Fibroblast of pulmonary artery (primary cell): ENCODE data around the gene CNIH2.

ENCODE experiments used
- DNase-seq: peaks from one replicate; pipeline ENCODE4 v3.0.0-alpha.2; 2010; ENCODE audit warnings: low read depth
- H3K4me3 ChIP-seq: replicated peaks from 2 replicates; pipeline ENCODE4 v1.5.1; 2011; ENCODE audit warnings: low read depth, mild to moderate bottlenecking, control low read depth, low read length, moderate library complexity
- TF ChIP-seq, protein P1 (sequence below): IDR thresholded peaks from 2 replicates; pipeline ENCODE4 v1.5.1; 2011; ENCODE audit warnings: mild to moderate bottlenecking, control low read depth, low read length, inconsistent platforms; ENCODE audit errors: missing control alignments

CNIH2 gene

GRCh38 chr11:66327171-66328030 lies 49.4 kb downstream of the CNIH2 start:
- peak; percentile 45 for DNase-seq
- TF ChIP-seq, protein P1, sequence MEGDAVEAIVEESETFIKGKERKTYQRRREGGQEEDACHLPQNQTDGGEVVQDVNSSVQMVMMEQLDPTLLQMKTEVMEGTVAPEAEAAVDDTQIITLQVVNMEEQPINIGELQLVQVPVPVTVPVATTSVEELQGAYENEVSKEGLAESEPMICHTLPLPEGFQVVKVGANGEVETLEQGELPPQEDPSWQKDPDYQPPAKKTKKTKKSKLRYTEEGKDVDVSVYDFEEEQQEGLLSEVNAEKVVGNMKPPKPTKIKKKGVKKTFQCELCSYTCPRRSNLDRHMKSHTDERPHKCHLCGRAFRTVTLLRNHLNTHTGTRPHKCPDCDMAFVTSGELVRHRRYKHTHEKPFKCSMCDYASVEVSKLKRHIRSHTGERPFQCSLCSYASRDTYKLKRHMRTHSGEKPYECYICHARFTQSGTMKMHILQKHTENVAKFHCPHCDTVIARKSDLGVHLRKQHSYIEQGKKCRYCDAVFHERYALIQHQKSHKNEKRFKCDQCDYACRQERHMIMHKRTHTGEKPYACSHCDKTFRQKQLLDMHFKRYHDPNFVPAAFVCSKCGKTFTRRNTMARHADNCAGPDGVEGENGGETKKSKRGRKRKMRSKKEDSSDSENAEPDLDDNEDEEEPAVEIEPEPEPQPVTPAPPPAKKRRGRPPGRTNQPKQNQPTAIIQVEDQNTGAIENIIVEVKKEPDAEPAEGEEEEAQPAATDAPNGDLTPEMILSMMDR = peak; percentile 8
- no peak overlapping the region for H3K4me3 ChIP-seq

GRCh38 chr11:66328031-66328301 lies 50.0 kb downstream of the CNIH2 start:
- no peak for DNase-seq
- H3K4me3 ChIP-seq = no peak overlapping the region
- TF ChIP-seq, protein P1 = no peak

DNA sequence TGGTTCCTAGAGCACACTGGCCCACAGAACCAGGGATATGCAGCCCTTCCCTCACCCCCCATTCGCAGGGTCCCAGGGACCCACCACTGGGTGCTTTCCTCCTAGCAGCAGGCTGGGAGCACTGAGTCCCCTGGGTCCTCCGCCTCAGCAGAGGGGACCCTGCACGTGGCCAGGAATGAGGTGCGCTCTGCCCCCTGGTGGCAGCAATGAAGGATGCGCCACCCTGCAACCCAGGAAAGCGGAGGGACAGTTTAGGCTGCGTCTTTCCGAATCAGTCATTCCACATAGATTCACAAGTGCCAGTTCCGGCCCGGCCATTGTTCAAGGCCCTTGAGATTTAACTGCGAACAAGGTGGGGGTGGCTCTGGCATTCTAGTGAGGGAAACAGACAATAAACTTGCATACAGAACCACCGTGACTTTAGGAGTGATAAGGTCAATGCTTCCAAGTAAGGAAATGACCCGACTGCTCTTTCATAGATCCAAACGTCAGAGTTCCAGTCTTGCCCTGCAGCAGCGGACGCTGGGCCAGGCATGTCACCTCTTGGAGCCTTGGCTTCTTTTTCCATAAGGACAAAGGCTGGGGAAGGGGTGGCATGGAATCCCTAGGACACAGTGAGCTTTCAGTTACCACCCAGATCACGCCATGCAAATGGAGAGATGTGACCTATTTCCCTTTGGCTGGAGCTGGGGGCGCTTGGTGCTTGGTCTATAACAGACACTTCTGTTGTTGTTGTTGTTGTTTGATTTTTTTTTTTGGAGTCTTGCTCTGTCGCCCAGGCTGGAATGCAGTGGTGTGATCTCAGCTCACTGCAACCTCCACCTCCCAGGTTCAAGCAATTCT lies 50.5 kb downstream of the CNIH2 start:
- DNase-seq = peak; percentile 80
- H3K4me3 ChIP-seq = no peak overlapping the region
- TF ChIP-seq, protein P1 = peak; percentile 87

GRCh38 chr11:66329165-66329673 lies 51.2 kb downstream of the CNIH2 start:
- H3K4me3 ChIP-seq = no peak overlapping the region
- TF ChIP-seq, protein P1 = no peak
- no peak for DNase-seq

DNA sequence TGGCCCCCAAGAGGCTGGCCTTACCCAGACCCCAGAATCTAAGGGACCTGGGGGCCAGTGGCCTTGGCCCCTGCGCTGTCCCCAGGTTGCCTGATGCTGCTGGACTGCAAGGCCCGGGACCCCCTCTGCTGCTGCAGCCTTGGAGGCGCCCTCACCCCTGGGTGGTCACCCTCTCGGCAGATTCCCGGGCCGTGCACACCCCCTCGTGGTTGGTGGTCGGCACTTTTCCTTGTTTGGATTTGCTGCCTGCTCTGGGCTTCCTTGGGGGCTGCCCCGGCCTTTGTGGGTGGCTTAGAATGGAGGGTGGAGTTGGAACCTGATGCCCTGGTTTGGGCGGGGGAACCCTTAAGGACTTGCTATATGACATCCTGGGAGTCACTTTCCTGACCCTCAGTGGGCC lies 53.0 kb downstream of the CNIH2 start:
- TF ChIP-seq, protein P1 = no peak
- DNase-seq = no peak
- no peak overlapping the region for H3K4me3 ChIP-seq

- TF ChIP-seq, protein P1 = no peak
- no peak for DNase-seq
- H3K4me3 ChIP-seq = no peak overlapping the region
Measured at GRCh38 chr11:66331542-66332370, 53.8 kb downstream of the CNIH2 start.
